ENCODE measurements around the gene CDK15.

DNA sequence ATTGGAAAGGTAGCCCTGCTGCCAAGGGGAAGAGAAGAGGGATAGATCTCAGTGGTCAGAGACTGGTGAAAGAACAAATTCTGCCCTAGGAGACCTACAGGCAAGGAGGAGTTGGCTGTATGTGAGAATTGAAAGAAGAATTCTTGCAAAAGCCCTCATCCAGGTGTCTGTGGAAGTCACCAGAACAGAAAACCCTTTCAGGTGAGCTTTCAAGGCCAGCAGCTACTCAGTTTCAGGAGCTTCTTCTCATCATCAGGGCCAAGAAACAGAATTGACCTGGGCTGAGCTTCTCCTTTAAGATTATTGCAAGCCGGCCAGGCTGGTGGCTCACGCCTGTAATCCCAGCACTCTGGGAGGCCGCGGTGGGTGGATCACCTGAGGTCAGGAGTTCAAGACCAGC, 110.2 kb downstream of the CDK15 start:
- no peak for TF ChIP-seq GATA2 (IDR thresholded peaks at IDR 0.05; ENCODE audit: low read depth, low read length)
- no peak for TF ChIP-seq GATA3 (IDR thresholded peaks at IDR 0.05; ENCODE audit: low read depth, low read length)
